Measurements from ENCODE around the gene MBD3L2B.

Gene MBD3L2B

GRCh38 chr19:7010722-7011593 is 10.3 kb downstream of the MBD3L2B start:
- no peak overlapping the region for H3K4me3 ChIP-seq (ENCODE audit: low read length in 2 of 2)
- no peaks in the 10 kb centered on the region for H3K36me3 ChIP-seq (ENCODE audit: control insufficient read depth in 2 of 2, insufficient read depth in 2 of 2, low read length in 2 of 2)

DNA sequence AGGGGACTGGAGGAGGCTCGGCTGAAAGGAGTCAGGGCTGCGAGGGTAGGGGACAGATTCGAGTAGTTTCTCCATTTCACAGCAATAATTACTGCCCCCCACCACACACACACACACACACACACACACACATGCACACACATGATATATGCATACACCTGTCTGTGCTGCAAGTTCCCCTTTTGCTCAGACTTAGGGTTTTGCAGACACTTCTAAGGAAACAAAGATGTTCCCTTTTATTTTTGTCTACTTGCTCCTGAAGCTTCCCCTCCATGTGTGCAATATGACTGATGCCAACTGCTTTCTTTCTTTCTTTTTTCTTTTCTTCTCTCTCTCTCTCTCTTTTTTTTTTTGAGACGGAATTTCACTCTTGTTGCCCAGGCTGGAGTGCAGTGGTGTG is 13.4 kb downstream of the MBD3L2B start:
- Histone ChIP-seq H3K4me1 (ENCODE audit: control insufficient read depth, insufficient read depth, low read length) (no peaks in the 10 kb centered on the region), H3K27ac (ENCODE audit: low read length) (no peak overlapping the region), H3K27me3 (ENCODE audit: control insufficient read depth in 1 of 2, insufficient read depth in 2 of 2, low read length in 2 of 2) (peaks cover 0 to 5% of the 10 kb centered on the region in 2 donors), H3K4me3 (ENCODE audit: low read length in 2 of 2) (no peak overlapping the region), H3K36me3 (ENCODE audit: control insufficient read depth in 2 of 2, insufficient read depth in 2 of 2, low read length in 2 of 2) (no peaks in the 10 kb centered on the region), H3K9ac (ENCODE audit: low read length in 2 of 2) (no peak overlapping the region), H3K9me3 (ENCODE audit: control insufficient read depth in 2 of 2, low read length in 2 of 2) (no peaks in the 10 kb centered on the region)

More at GRCh38 chr19:7010722-7011593, 10.3 kb downstream of the MBD3L2B start:
- Histone ChIP-seq H3K9ac (ENCODE audit: low read length in 2 of 2) (no peak overlapping the region), H3K9me3 (ENCODE audit: control insufficient read depth in 2 of 2, low read length in 2 of 2) (no peaks in the 10 kb centered on the region), H3K4me1 (ENCODE audit: control insufficient read depth, insufficient read depth, low read length) (no peaks in the 10 kb centered on the region), H3K27me3 (ENCODE audit: control insufficient read depth in 1 of 2, insufficient read depth in 2 of 2, low read length in 2 of 2) (no peaks in the 10 kb centered on the region), H3K27ac (ENCODE audit: low read length) (no peak overlapping the region)

GRCh38 chr19:7006135-7006704 is 15.0 kb downstream of the MBD3L2B start:
- Histone ChIP-seq H3K4me1 (ENCODE audit: control insufficient read depth, insufficient read depth, low read length) (no peaks in the 10 kb centered on the region), H3K27ac (ENCODE audit: low read length) (no peak overlapping the region), H3K36me3 (ENCODE audit: control insufficient read depth in 2 of 2, insufficient read depth in 2 of 2, low read length in 2 of 2) (no peaks in the 10 kb centered on the region), H3K27me3 (ENCODE audit: control insufficient read depth in 1 of 2, insufficient read depth in 2 of 2, low read length in 2 of 2) (peaks cover 0 to 5% of the 10 kb centered on the region in 2 donors), H3K9me3 (ENCODE audit: control insufficient read depth in 2 of 2, low read length in 2 of 2) (no peaks in the 10 kb centered on the region), H3K9ac (ENCODE audit: low read length in 2 of 2) (no peak overlapping the region), H3K4me3 (ENCODE audit: low read length in 2 of 2) (no peak overlapping the region)

GRCh38 chr19:7004313-7004931 is 16.8 kb downstream of the MBD3L2B start:
- no peaks in the 10 kb centered on the region for H3K4me1 ChIP-seq (ENCODE audit: control insufficient read depth, insufficient read depth, low read length)
- H3K27me3 ChIP-seq (ENCODE audit: control insufficient read depth in 1 of 2, insufficient read depth in 2 of 2, low read length in 2 of 2): peaks cover 0 to 5% of the 10 kb centered on the region in 2 donors
- H3K27ac ChIP-seq (ENCODE audit: low read length): no peak overlapping the region

GRCh38 chr19:7000816-7001215 is 20.4 kb downstream of the MBD3L2B start:
- no peak overlapping the region for H3K4me3 ChIP-seq (ENCODE audit: low read length in 2 of 2)
- H3K4me1 ChIP-seq (ENCODE audit: control insufficient read depth, insufficient read depth, low read length): no peaks in the 10 kb centered on the region
- no peaks in the 10 kb centered on the region for H3K36me3 ChIP-seq (ENCODE audit: control insufficient read depth in 2 of 2, insufficient read depth in 2 of 2, low read length in 2 of 2)
- H3K27ac ChIP-seq (ENCODE audit: low read length): no peak overlapping the region
- H3K9ac ChIP-seq (ENCODE audit: low read length in 2 of 2): no peak overlapping the region
- peaks cover 0 to 5% of the 10 kb centered on the region in 2 donors for H3K27me3 ChIP-seq (ENCODE audit: control insufficient read depth in 1 of 2, insufficient read depth in 2 of 2, low read length in 2 of 2)
- H3K9me3 ChIP-seq (ENCODE audit: control insufficient read depth in 2 of 2, low read length in 2 of 2): no peaks in the 10 kb centered on the region

More at GRCh38 chr19:7004313-7004931, 16.8 kb downstream of the MBD3L2B start:
- Histone ChIP-seq H3K4me3 (ENCODE audit: low read length in 2 of 2) (no peak overlapping the region), H3K36me3 (ENCODE audit: control insufficient read depth in 2 of 2, insufficient read depth in 2 of 2, low read length in 2 of 2) (no peaks in the 10 kb centered on the region), H3K9me3 (ENCODE audit: control insufficient read depth in 2 of 2, low read length in 2 of 2) (no peaks in the 10 kb centered on the region), H3K9ac (ENCODE audit: low read length in 2 of 2) (no peak overlapping the region)

GRCh38 chr19:7000333-7000732 is 20.9 kb downstream of the MBD3L2B start:
- Histone ChIP-seq H3K27me3 (ENCODE audit: control insufficient read depth in 1 of 2, insufficient read depth in 2 of 2, low read length in 2 of 2) (peaks cover 0 to 4% of the 10 kb centered on the region in 2 donors), H3K9me3 (ENCODE audit: control insufficient read depth in 2 of 2, low read length in 2 of 2) (no peaks in the 10 kb centered on the region), H3K4me1 (ENCODE audit: control insufficient read depth, insufficient read depth, low read length) (no peaks in the 10 kb centered on the region), H3K36me3 (ENCODE audit: control insufficient read depth in 2 of 2, insufficient read depth in 2 of 2, low read length in 2 of 2) (no peaks in the 10 kb centered on the region), H3K4me3 (ENCODE audit: low read length in 2 of 2) (no peak overlapping the region), H3K9ac (ENCODE audit: low read length in 2 of 2) (no peak overlapping the region), H3K27ac (ENCODE audit: low read length) (no peak overlapping the region)

GRCh38 chr19:6999933-7000332 is 21.3 kb downstream of the MBD3L2B start:
- Histone ChIP-seq H3K9me3 (ENCODE audit: control insufficient read depth in 2 of 2, low read length in 2 of 2) (no peaks in the 10 kb centered on the region), H3K27me3 (ENCODE audit: control insufficient read depth in 1 of 2, insufficient read depth in 2 of 2, low read length in 2 of 2) (peaks cover 0 to under 1% of the 10 kb centered on the region in 2 donors), H3K27ac (ENCODE audit: low read length) (no peak overlapping the region), H3K4me3 (ENCODE audit: low read length in 2 of 2) (no peak overlapping the region), H3K4me1 (ENCODE audit: control insufficient read depth, insufficient read depth, low read length) (no peaks in the 10 kb centered on the region), H3K36me3 (ENCODE audit: control insufficient read depth in 2 of 2, insufficient read depth in 2 of 2, low read length in 2 of 2) (no peaks in the 10 kb centered on the region), H3K9ac (ENCODE audit: low read length in 2 of 2) (no peak overlapping the region)

GRCh38 chr19:6997679-6998445 is 23.4 kb downstream of the MBD3L2B start:
- Histone ChIP-seq H3K4me3 (ENCODE audit: low read length in 2 of 2) (no peak overlapping the region), H3K9ac (ENCODE audit: low read length in 2 of 2) (no peak overlapping the region), H3K36me3 (ENCODE audit: control insufficient read depth in 2 of 2, insufficient read depth in 2 of 2, low read length in 2 of 2) (no peaks in the 10 kb centered on the region), H3K27me3 (ENCODE audit: control insufficient read depth in 1 of 2, insufficient read depth in 2 of 2, low read length in 2 of 2) (no peaks in the 10 kb centered on the region), H3K27ac (ENCODE audit: low read length) (no peak overlapping the region), H3K4me1 (ENCODE audit: control insufficient read depth, insufficient read depth, low read length) (no peaks in the 10 kb centered on the region), H3K9me3 (ENCODE audit: control insufficient read depth in 2 of 2, low read length in 2 of 2) (no peaks in the 10 kb centered on the region)

DNA sequence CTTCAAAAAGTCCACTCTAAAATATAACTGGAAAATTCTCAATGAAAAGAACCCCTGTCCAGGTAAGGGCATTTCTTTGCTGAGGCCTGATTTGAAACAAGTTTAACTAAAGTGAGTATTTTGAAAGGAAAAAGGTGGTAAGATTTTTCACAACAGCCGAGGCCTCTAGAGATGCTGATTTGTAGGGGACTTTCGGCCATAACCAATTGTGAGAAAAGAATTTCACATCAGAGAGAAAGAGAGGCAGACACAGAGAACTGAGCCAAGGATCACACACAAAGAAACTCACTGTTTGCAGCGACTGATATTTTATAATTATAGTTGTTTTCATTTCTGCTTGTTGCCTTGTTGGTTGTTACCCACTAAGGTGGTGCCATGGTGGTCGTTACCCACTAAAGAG is 24.4 kb downstream of the MBD3L2B start:
- Histone ChIP-seq H3K9ac (ENCODE audit: low read length in 2 of 2) (no peak overlapping the region), H3K27ac (ENCODE audit: low read length) (no peak overlapping the region), H3K4me3 (ENCODE audit: low read length in 2 of 2) (no peak overlapping the region), H3K4me1 (ENCODE audit: control insufficient read depth, insufficient read depth, low read length) (no peaks in the 10 kb centered on the region), H3K36me3 (ENCODE audit: control insufficient read depth in 2 of 2, insufficient read depth in 2 of 2, low read length in 2 of 2) (no peaks in the 10 kb centered on the region), H3K27me3 (ENCODE audit: control insufficient read depth in 1 of 2, insufficient read depth in 2 of 2, low read length in 2 of 2) (no peaks in the 10 kb centered on the region), H3K9me3 (ENCODE audit: control insufficient read depth in 2 of 2, low read length in 2 of 2) (no peaks in the 10 kb centered on the region)

DNA sequence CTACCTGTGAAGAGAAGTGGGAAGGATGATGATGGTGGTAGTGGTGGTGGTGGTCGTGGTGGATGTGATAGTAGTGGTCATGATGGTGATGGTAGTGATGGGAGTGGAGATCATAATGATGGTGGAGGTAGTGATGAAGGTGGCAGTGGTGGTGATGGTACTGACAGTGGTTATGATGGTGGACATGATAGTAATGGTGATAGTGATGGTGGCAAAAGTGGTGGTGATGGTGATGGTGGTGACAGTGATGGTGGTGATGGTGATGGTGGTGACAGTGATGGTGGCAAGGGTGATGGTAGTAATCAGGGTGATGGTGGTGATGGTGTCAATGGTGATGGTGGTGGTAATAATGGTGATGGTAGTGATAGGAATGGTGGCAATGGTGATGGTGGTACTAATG is 26.2 kb downstream of the MBD3L2B start:
- no peaks in the 10 kb centered on the region for H3K9me3 ChIP-seq (ENCODE audit: control insufficient read depth in 2 of 2, low read length in 2 of 2)
- H3K27ac ChIP-seq (ENCODE audit: low read length): no peak overlapping the region
- no peak overlapping the region for H3K9ac ChIP-seq (ENCODE audit: low read length in 2 of 2)
- H3K27me3 ChIP-seq (ENCODE audit: control insufficient read depth in 1 of 2, insufficient read depth in 2 of 2, low read length in 2 of 2): no peaks in the 10 kb centered on the region
- no peaks in the 10 kb centered on the region for H3K4me1 ChIP-seq (ENCODE audit: control insufficient read depth, insufficient read depth, low read length)
- no peaks in the 10 kb centered on the region for H3K36me3 ChIP-seq (ENCODE audit: control insufficient read depth in 2 of 2, insufficient read depth in 2 of 2, low read length in 2 of 2)
- no peak overlapping the region for H3K4me3 ChIP-seq (ENCODE audit: low read length in 2 of 2)
